Neural crest cell (in vitro differentiated cells): Measurements from ENCODE around the gene LNPEP. TPM values are rescaled to one million over a fixed set of nuclear protein-coding genes. Genes with fewer than 3 reads are reported as not detected.

Source experiments
- DNase-seq: peaks from one replicate; pipeline ENCODE4 v3.0.0; 2021; ENCODE audit warnings: low read depth, mixed read lengths, low spot score
- H3K27ac Mint-ChIP-seq: one replicate; pipeline ENCODE4 v1.8.0; 2021; ENCODE audit warnings: mild to moderate bottlenecking, mixed read lengths; ENCODE audit not compliant: unreplicated experiment
- H3K27me3 Mint-ChIP-seq: 2 replicates; pipeline ENCODE4 v1.8.0; 2021; ENCODE audit warnings: low read depth, mild to moderate bottlenecking, mixed read lengths
- H3K36me3 Mint-ChIP-seq: 2 replicates; pipeline ENCODE4 v1.8.0; 2021; ENCODE audit warnings: low read depth, mild to moderate bottlenecking, mixed read lengths
- H3K4me1 Mint-ChIP-seq: 2 replicates; pipeline ENCODE4 v1.8.0; 2021; ENCODE audit warnings: mixed read lengths
- H3K4me3 Mint-ChIP-seq: one replicate; pipeline ENCODE4 v1.8.0; 2021; ENCODE audit warnings: mild to moderate bottlenecking, mixed read lengths
- H3K9me3 Mint-ChIP-seq: 2 replicates; pipeline ENCODE4 v1.8.0; 2021; ENCODE audit warnings: mixed read lengths
- CTCF ChIP-seq: fragments of 200-600 bp; sonication (generic); conservative IDR thresholded peaks from 2 replicates; pipeline ENCODE4 v1.5.0; 2021; ENCODE audit warnings: antibody characterized with exemption, mild to moderate bottlenecking
- total RNA-seq: library from RNA; stranded (reverse); gene quantifications from 2 replicates; pipeline ENCODE4 v1.2.1, GENCODE V29; 2021

The LNPEP gene
- total RNA-seq, 1 donor from 2014 or later, result 17.4 TPM

DNA sequence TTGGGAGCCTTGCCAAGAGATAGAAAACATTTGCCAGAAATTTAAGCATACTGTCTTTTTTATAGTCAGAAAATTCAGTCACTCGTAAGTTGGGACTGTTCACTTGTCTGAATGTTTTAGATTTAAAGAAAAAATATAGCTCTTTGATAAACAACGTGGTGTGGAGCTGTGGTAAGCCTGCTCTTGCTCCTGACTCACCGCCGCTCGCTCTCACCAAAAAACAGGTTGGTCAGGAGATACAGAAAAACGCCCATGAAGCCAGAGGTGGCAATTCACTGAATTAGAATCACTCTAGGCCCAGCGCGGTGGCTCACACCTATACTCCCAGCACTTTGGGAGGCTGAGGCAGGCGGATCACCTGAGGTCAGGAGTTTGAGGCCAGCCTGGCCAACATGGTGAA lies 6.2 kb downstream of the LNPEP start:
- peaks cover 7% of the 10 kb centered on the region for H3K36me3 Mint-ChIP-seq
- no peaks in the 10 kb centered on the region for H3K27me3 Mint-ChIP-seq
- H3K4me1 Mint-ChIP-seq, result peaks cover 8% of the 10 kb centered on the region
- DNase-seq, result no peak
- no peak for TF ChIP-seq CTCF
- no peak overlapping the region for H3K4me3 Mint-ChIP-seq
- H3K9me3 Mint-ChIP-seq, result peaks cover 2% of the 10 kb centered on the region
- no peak overlapping the region for H3K27ac Mint-ChIP-seq

DNA sequence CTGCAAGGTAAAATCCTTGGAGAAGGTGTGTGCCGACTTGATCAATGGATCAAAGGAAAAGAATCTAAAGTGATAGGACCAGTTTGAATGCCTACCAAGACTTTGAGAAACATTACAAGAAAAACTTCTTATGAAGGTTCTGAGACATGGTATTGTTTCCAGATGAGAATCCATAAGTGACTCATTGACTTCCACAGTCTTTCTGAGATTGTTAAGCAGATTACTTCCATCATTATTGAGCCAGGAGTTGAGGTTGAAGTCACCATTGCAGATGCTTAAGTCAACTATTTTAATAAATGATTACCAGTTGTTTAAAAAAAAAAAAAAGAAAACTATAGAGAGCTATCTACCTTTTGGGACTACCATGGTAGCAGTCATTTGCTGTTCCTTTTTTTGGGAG lies 7.0 kb downstream of the LNPEP start:
- DNase-seq, result no peak
- Mint-ChIP-seq H3K27me3 (no peaks in the 10 kb centered on the region), H3K36me3 (peaks cover 7% of the 10 kb centered on the region), H3K4me3 (no peak overlapping the region), H3K9me3 (peaks cover 2% of the 10 kb centered on the region), H3K27ac (no peak overlapping the region), H3K4me1 (peaks cover 5% of the 10 kb centered on the region)
- no peak for TF ChIP-seq CTCF

DNA sequence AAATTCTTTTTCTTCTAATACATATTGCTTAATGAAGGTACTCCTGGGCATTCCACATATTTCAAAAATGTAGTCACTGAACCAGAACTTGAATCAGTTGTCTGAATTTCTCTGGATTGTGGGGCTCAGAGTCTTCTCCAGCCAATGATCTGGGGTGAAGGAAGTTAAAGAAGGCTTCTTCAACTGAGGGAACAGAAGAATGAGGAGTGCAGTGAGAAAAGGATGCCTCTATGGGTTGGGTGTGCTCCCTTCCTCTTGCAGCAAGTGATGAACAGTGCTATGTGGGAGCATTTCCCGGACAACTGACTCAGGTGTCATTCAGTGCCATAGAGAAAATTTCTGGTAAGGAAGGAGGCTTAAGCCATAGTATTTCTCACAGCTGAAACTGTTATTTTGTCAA lies 7.9 kb downstream of the LNPEP start:
- H3K9me3 Mint-ChIP-seq, result peaks cover 2% of the 10 kb centered on the region
- no peak overlapping the region for H3K27ac Mint-ChIP-seq
- no peaks in the 10 kb centered on the region for H3K4me1 Mint-ChIP-seq
- H3K4me3 Mint-ChIP-seq, result no peak overlapping the region
- H3K27me3 Mint-ChIP-seq, result no peaks in the 10 kb centered on the region
- DNase-seq, result no peak
- peaks cover 7% of the 10 kb centered on the region for H3K36me3 Mint-ChIP-seq
- no peak for TF ChIP-seq CTCF

- Mint-ChIP-seq H3K27me3 (no peaks in the 10 kb centered on the region), H3K4me1 (no peaks in the 10 kb centered on the region), H3K4me3 (no peak overlapping the region), H3K27ac (no peak overlapping the region), H3K36me3 (peaks cover 14% of the 10 kb centered on the region), H3K9me3 (peaks cover 9% of the 10 kb centered on the region)
- TF ChIP-seq CTCF, result no peak
- DNase-seq, result no peak
Observed at GRCh38 chr5:96945144-96945897, 9.4 kb downstream of the LNPEP start.

- H3K27ac Mint-ChIP-seq, result no peak overlapping the region
- no peaks in the 10 kb centered on the region for H3K4me1 Mint-ChIP-seq
- no peak overlapping the region for H3K4me3 Mint-ChIP-seq
- H3K27me3 Mint-ChIP-seq, result no peaks in the 10 kb centered on the region
- peaks cover 14% of the 10 kb centered on the region for H3K36me3 Mint-ChIP-seq
- no peak for TF ChIP-seq CTCF
- DNase-seq, result no peak
- H3K9me3 Mint-ChIP-seq, result peaks cover 10% of the 10 kb centered on the region
Observed at GRCh38 chr5:96946381-96946780, 10.5 kb downstream of the LNPEP start.
